Fibroblast of the aortic adventitia (primary cell): ENCODE results near the gene PRMT7. TPM values are rescaled to one million over a fixed set of nuclear protein-coding genes. Genes with fewer than 3 reads are reported as not detected.

ENCODE experiments used
- DNase-seq: peaks from one replicate; pipeline ENCODE4 v3.0.0-alpha.2; 2010; ENCODE audit warnings: low read depth
- H3K4me3 ChIP-seq: 2 replicates; pipeline ENCODE4 v1.5.1; 2011; ENCODE audit warnings: low read depth, mild to moderate bottlenecking, control low read depth, low read length, moderate library complexity
- total RNA-seq: library from RNA; depleted of rRNA; stranded (reverse); fragments of >200 nt; gene quantifications from 2 replicates; pipeline ENCODE4 v1.2.3, GENCODE V29; 2012; ENCODE audit warnings: low replicate concordance
- TF ChIP-seq, protein P1 (sequence below): IDR thresholded peaks from 2 replicates; pipeline ENCODE4 v1.5.1; 2011; ENCODE audit warnings: mild to moderate bottlenecking, low read length, control low read depth, inconsistent platforms; ENCODE audit not compliant: insufficient read depth

PRMT7 gene
- total RNA-seq, 1 donor = 42.1 TPM

DNA sequence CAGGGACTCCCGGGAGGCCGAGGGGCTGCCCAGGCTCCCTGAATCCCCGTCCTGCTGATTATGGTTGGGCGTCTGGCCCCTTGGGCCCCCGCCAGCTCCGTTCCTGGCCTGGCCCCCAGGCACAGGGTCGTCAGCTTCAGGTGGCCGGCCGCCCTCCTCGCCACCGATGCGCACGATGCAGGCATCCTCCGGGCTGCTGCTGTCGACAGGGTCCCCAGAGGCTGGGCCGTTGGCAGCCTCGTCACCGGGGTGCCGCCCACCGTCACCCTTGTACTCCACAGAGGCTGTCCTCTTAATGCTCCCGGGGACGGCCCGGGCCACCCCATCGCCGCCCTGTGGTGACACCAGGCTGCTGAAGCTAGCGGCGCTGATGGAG is 60.4 kb downstream of the PRMT7 start:
- no peak for DNase-seq
- TF ChIP-seq, protein P1, sequence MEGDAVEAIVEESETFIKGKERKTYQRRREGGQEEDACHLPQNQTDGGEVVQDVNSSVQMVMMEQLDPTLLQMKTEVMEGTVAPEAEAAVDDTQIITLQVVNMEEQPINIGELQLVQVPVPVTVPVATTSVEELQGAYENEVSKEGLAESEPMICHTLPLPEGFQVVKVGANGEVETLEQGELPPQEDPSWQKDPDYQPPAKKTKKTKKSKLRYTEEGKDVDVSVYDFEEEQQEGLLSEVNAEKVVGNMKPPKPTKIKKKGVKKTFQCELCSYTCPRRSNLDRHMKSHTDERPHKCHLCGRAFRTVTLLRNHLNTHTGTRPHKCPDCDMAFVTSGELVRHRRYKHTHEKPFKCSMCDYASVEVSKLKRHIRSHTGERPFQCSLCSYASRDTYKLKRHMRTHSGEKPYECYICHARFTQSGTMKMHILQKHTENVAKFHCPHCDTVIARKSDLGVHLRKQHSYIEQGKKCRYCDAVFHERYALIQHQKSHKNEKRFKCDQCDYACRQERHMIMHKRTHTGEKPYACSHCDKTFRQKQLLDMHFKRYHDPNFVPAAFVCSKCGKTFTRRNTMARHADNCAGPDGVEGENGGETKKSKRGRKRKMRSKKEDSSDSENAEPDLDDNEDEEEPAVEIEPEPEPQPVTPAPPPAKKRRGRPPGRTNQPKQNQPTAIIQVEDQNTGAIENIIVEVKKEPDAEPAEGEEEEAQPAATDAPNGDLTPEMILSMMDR = no peak
- no peak overlapping the region for H3K4me3 ChIP-seq

GRCh38 chr16:68371706-68372380 is 61.0 kb downstream of the PRMT7 start:
- DNase-seq = no peak
- H3K4me3 ChIP-seq = no peak overlapping the region
- TF ChIP-seq, protein P1 = no peak

GRCh38 chr16:68372381-68372720 is 61.5 kb downstream of the PRMT7 start:
- TF ChIP-seq, protein P1 = no peak
- H3K4me3 ChIP-seq = no peak overlapping the region
- no peak for DNase-seq

DNA sequence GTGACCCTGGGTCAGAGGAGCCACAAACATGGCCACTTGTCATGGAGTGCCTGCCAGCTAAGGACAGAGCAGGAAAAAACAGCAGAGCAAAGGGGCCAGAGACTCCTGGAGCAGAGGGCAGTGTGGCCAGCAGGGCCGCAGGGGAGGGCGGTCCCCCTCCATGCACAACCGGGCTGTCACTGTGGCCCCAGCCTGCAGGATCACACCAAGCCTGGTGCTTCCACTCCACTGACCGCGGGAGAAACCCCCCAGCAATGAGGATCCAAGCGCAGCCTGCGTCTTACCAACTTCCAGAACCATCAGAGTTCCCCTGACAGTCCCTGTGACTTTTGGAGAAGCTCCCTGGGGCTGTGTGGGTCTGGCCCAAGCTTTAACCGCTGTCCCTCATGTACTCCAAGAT is 62.0 kb downstream of the PRMT7 start:
- no peak for DNase-seq
- TF ChIP-seq, protein P1 = no peak
- H3K4me3 ChIP-seq = no peak overlapping the region

GRCh38 chr16:68373528-68374245 is 62.9 kb downstream of the PRMT7 start:
- TF ChIP-seq, protein P1 = no peak
- DNase-seq = no peak
- no peak overlapping the region for H3K4me3 ChIP-seq

GRCh38 chr16:68374246-68374805 is 63.5 kb downstream of the PRMT7 start:
- no peak for DNase-seq
- TF ChIP-seq, protein P1 = no peak
- H3K4me3 ChIP-seq = no peak overlapping the region
